ENCODE results near the gene ARHGAP33. TPM values are rescaled to one million over a fixed set of nuclear protein-coding genes. Genes with fewer than 3 reads are reported as not detected.

ARHGAP33 gene
- polyA plus RNA-seq, 1 donor from 2014 or later, result 20.5 TPM

GRCh38 chr19:35791814-35792279 is 16.5 kb downstream of the ARHGAP33 start:
- Histone ChIP-seq H3K27ac (ENCODE audit: low read length) (no peak overlapping the region), H3K9me3 (ENCODE audit: low read length) (no peaks in the 10 kb centered on the region), H3K4me3 (ENCODE audit: low read length) (no peak overlapping the region), H3K4me2 (ENCODE audit: low read length) (no peak overlapping the region), H3K9me2 (ENCODE audit: insufficient read depth, low read length) (no peaks in the 10 kb centered on the region), H3K9ac (ENCODE audit: low read length) (no peak overlapping the region), H3K27me3 (ENCODE audit: insufficient read depth, low read depth, low read length) (peaks cover 9% of the 10 kb centered on the region), H3K36me3 (ENCODE audit: insufficient read depth, low read length) (no peaks in the 10 kb centered on the region), H3F3A (ENCODE audit: insufficient read depth, low read length, poor library complexity, severe bottlenecking) (no peaks in the 10 kb centered on the region), H4K20me1 (ENCODE audit: insufficient read depth) (no peaks in the 10 kb centered on the region), H2AFZ (ENCODE audit: low read depth, low read length) (no peak overlapping the region), H3K79me2 (replicated peaks; ENCODE audit: insufficient read depth, low read length) (no peaks in the 10 kb centered on the region)
- TF ChIP-seq RAD21 (conservative IDR thresholded peaks at IDR 0.05) (no peak), EP300 (conservative IDR thresholded peaks at IDR 0.05; ENCODE audit: poor library complexity, severe bottlenecking) (no peak), SMC3 (conservative IDR thresholded peaks at IDR 0.05; ENCODE audit: poor library complexity) (no peak), CTCF (IDR thresholded peaks at IDR 0.05; ENCODE audit: poor library complexity, severe bottlenecking) (no peak), TAF1 (IDR thresholded peaks at IDR 0.05; ENCODE audit: low read depth) (no peak), MXI1 (conservative IDR thresholded peaks at IDR 0.05; ENCODE audit: poor library complexity, severe bottlenecking) (no peak)
- TF ChIP-seq, protein P1, sequence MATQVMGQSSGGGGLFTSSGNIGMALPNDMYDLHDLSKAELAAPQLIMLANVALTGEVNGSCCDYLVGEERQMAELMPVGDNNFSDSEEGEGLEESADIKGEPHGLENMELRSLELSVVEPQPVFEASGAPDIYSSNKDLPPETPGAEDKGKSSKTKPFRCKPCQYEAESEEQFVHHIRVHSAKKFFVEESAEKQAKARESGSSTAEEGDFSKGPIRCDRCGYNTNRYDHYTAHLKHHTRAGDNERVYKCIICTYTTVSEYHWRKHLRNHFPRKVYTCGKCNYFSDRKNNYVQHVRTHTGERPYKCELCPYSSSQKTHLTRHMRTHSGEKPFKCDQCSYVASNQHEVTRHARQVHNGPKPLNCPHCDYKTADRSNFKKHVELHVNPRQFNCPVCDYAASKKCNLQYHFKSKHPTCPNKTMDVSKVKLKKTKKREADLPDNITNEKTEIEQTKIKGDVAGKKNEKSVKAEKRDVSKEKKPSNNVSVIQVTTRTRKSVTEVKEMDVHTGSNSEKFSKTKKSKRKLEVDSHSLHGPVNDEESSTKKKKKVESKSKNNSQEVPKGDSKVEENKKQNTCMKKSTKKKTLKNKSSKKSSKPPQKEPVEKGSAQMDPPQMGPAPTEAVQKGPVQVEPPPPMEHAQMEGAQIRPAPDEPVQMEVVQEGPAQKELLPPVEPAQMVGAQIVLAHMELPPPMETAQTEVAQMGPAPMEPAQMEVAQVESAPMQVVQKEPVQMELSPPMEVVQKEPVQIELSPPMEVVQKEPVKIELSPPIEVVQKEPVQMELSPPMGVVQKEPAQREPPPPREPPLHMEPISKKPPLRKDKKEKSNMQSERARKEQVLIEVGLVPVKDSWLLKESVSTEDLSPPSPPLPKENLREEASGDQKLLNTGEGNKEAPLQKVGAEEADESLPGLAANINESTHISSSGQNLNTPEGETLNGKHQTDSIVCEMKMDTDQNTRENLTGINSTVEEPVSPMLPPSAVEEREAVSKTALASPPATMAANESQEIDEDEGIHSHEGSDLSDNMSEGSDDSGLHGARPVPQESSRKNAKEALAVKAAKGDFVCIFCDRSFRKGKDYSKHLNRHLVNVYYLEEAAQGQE (IDR thresholded peaks at IDR 0.05; ENCODE audit: borderline replicate concordance), result no peak

DNA sequence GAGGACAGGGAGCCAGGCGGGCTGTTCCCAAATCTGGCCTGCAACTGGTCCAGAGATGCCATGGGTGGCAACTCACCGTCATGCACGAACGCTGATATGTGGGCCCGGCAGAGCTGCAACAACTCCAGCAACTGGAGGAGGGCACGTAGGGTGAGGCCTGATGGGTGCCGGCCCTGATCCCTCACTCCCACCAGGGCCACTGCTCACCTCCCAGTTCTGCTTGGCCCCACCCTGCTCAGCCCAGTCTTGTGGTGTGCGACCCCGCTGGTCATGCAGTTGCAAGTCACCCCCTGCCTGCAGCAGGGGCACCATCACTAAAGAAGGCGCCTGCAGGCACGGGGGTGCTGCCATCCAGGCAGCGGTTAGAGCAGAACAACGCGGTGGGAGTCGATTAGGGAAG is 16.9 kb downstream of the ARHGAP33 start:
- Histone ChIP-seq H3K27me3 (ENCODE audit: insufficient read depth, low read depth, low read length) (peaks cover 13% of the 10 kb centered on the region), H3K4me3 (ENCODE audit: low read length) (no peak overlapping the region), H3F3A (ENCODE audit: insufficient read depth, low read length, poor library complexity, severe bottlenecking) (no peaks in the 10 kb centered on the region), H4K20me1 (ENCODE audit: insufficient read depth) (no peaks in the 10 kb centered on the region), H3K27ac (ENCODE audit: low read length) (no peak overlapping the region), H3K9me3 (ENCODE audit: low read length) (no peaks in the 10 kb centered on the region), H3K9ac (ENCODE audit: low read length) (no peak overlapping the region), H3K36me3 (ENCODE audit: insufficient read depth, low read length) (no peaks in the 10 kb centered on the region), H3K79me2 (replicated peaks; ENCODE audit: insufficient read depth, low read length) (no peaks in the 10 kb centered on the region), H3K4me2 (ENCODE audit: low read length) (no peak overlapping the region), H3K9me2 (ENCODE audit: insufficient read depth, low read length) (no peaks in the 10 kb centered on the region), H2AFZ (ENCODE audit: low read depth, low read length) (no peak overlapping the region)
- TF ChIP-seq TAF1 (IDR thresholded peaks at IDR 0.05; ENCODE audit: low read depth) (no peak), POLR2AphosphoS5 (IDR thresholded peaks at IDR 0.05) (no peak), EP300 (conservative IDR thresholded peaks at IDR 0.05; ENCODE audit: poor library complexity, severe bottlenecking) (no peak), MXI1 (conservative IDR thresholded peaks at IDR 0.05; ENCODE audit: poor library complexity, severe bottlenecking) (no peak), CTCF (IDR thresholded peaks at IDR 0.05; ENCODE audit: poor library complexity, severe bottlenecking) (no peak)
- TF ChIP-seq, protein P1 (IDR thresholded peaks at IDR 0.05; ENCODE audit: borderline replicate concordance), result no peak
